ENCODE results near the gene DAZAP2. TPM values are rescaled to one million over a fixed set of nuclear protein-coding genes. Genes with fewer than 3 reads are reported as not detected.
A peak's percentile ranks its signal among the peaks of the same experiment; 100 is the strongest.
"Not testable (repeated sequence)": the region's sequence is repeated elsewhere in the genome, so short reads cannot be mapped to it uniquely, and the experiment has no call there.

The DAZAP2 gene
- total and polyA plus RNA-seq, 2 experiments from 2014 or later, result 145 to 216 TPM

GRCh38 chr12:51253276-51253675 is 14.7 kb downstream of the DAZAP2 start:
- H3K27me3 ChIP-seq (replicated peaks; ENCODE audit: insufficient read depth), result no peaks in the 10 kb centered on the region
- 97 to 100% methylated on average over 1 of the region's 1 CpG for WGBS, 2 experiments (ENCODE audit: low coverage in 1 of 2, low lambda C conversion rate in 2 of 2, missing lambda C conversion rate in 2 of 2)

GRCh38 chr12:51254536-51254935 is 15.9 kb downstream of the DAZAP2 start:
- in situ Hi-C loops (cut with MboI), result no loop called here

More at GRCh38 chr12:51253276-51253675, 14.7 kb downstream of the DAZAP2 start:
- Histone ChIP-seq H3K27ac (no peak overlapping the region), H3K9me3 (ENCODE audit: low read depth) (no peaks in the 10 kb centered on the region), H3K9me2 (ENCODE audit: insufficient read depth) (no peaks in the 10 kb centered on the region), H3K36me3 (ENCODE audit: low read depth) (0 out of 2 replicates have a peak, but pooled peaks cover 7% of the 10 kb centered on the region), H3K9ac (no peak overlapping the region), H3K4me2 (ENCODE audit: unreplicated experiment) (no peak overlapping the region), H2AFZ (no peak overlapping the region), H3F3A (ENCODE audit: insufficient read depth) (no peaks in the 10 kb centered on the region), H4K20me1 (ENCODE audit: insufficient read depth) (no peaks in the 10 kb centered on the region), H3K4me3 (no peak overlapping the region), H3K79me2 (ENCODE audit: insufficient read depth) (peaks cover 70% of the 10 kb centered on the region), H3K4me1 (ENCODE audit: insufficient read depth) (no peaks in the 10 kb centered on the region)
- DNase-seq, result no peak
- in situ Hi-C loops (cut with MboI), result no loop called here
- TF ChIP-seq EZH2 (IDR thresholded peaks at IDR 0.05; ENCODE audit: insufficient read depth, poor library complexity, severe bottlenecking) (no peak), EZH2phosphoT487 (IDR thresholded peaks at IDR 0.05; ENCODE audit: insufficient read depth, low read depth) (no peak)

GRCh38 chr12:51259600-51259999 is 21.0 kb downstream of the DAZAP2 start:
- H3F3A ChIP-seq (ENCODE audit: insufficient read depth); in situ Hi-C loops (cut with MboI); H3K27ac ChIP-seq; H3K27me3 ChIP-seq (replicated peaks; ENCODE audit: insufficient read depth); H3K9me2 ChIP-seq (ENCODE audit: insufficient read depth); H3K9me3 ChIP-seq (ENCODE audit: low read depth); H3K36me3 ChIP-seq (ENCODE audit: low read depth); H3K4me1 ChIP-seq (ENCODE audit: insufficient read depth); DNase-seq; H3K4me3 ChIP-seq; H3K9ac ChIP-seq; H3K4me2 ChIP-seq (ENCODE audit: unreplicated experiment); H4K20me1 ChIP-seq (ENCODE audit: insufficient read depth); H2AFZ ChIP-seq: not testable (repeated sequence)
- peaks cover 70% of the 10 kb centered on the region for H3K79me2 ChIP-seq (ENCODE audit: insufficient read depth)
- WGBS, 2 experiments (ENCODE audit: low coverage in 1 of 2, low lambda C conversion rate in 2 of 2, missing lambda C conversion rate in 2 of 2), result 100% methylated on average over 1 of the region's 1 CpG

More at GRCh38 chr12:51254536-51254935, 15.9 kb downstream of the DAZAP2 start:
- peaks cover 73% of the 10 kb centered on the region for H3K79me2 ChIP-seq (ENCODE audit: insufficient read depth)
- H3K4me2 ChIP-seq (ENCODE audit: unreplicated experiment), result no peak overlapping the region
- H3K27me3 ChIP-seq (replicated peaks; ENCODE audit: insufficient read depth), result no peaks in the 10 kb centered on the region
- H3F3A ChIP-seq (ENCODE audit: insufficient read depth), result no peaks in the 10 kb centered on the region
- H4K20me1 ChIP-seq (ENCODE audit: insufficient read depth), result no peaks in the 10 kb centered on the region
- no peak overlapping the region for H3K4me3 ChIP-seq
- TF ChIP-seq EZH2phosphoT487 (IDR thresholded peaks at IDR 0.05; ENCODE audit: insufficient read depth, low read depth) (no peak), EZH2 (IDR thresholded peaks at IDR 0.05; ENCODE audit: insufficient read depth, poor library complexity, severe bottlenecking) (no peak)
- DNase-seq, result no peak
- H3K4me1 ChIP-seq (ENCODE audit: insufficient read depth), result no peaks in the 10 kb centered on the region
- 70 to 71% methylated on average over 4 of the region's 4 CpGs for WGBS, 2 experiments (ENCODE audit: low coverage in 1 of 2, low lambda C conversion rate in 2 of 2, missing lambda C conversion rate in 2 of 2)
- 0 out of 2 replicates have a peak, but pooled peaks cover 7% of the 10 kb centered on the region for H3K36me3 ChIP-seq (ENCODE audit: low read depth)
- no peak overlapping the region for H3K27ac ChIP-seq
- no peak overlapping the region for H3K9ac ChIP-seq
- H2AFZ ChIP-seq, result no peak overlapping the region
- H3K9me2 ChIP-seq (ENCODE audit: insufficient read depth), result no peaks in the 10 kb centered on the region
- H3K9me3 ChIP-seq (ENCODE audit: low read depth), result no peaks in the 10 kb centered on the region

- no peaks in the 10 kb centered on the region for H3K27me3 ChIP-seq (replicated peaks; ENCODE audit: insufficient read depth)
- in situ Hi-C loops (cut with MboI), result loop anchor here (10.0 kb wide), 1 partner anchor 82 kb away; the partner anchor contains the start of gene CELA1
- peaks cover 78% of the 10 kb centered on the region for H3K79me2 ChIP-seq (ENCODE audit: insufficient read depth)
- no peaks in the 10 kb centered on the region for H4K20me1 ChIP-seq (ENCODE audit: insufficient read depth)
- H3K4me3 ChIP-seq, result no peak overlapping the region
- H3K36me3 ChIP-seq (ENCODE audit: low read depth), result no peaks in the 10 kb centered on the region
- no peak overlapping the region for H2AFZ ChIP-seq
- peak overlapping the region; percentile 37 for H3K27ac ChIP-seq
- H3K9me2 ChIP-seq (ENCODE audit: insufficient read depth), result no peaks in the 10 kb centered on the region
- H3F3A ChIP-seq (ENCODE audit: insufficient read depth), result no peaks in the 10 kb centered on the region
- peak overlapping the region; percentile 19 for H3K4me2 ChIP-seq (ENCODE audit: unreplicated experiment)
- 4 to 5% methylated on average over 7 of the region's 7 CpGs for WGBS, 2 experiments (ENCODE audit: low coverage in 1 of 2, low lambda C conversion rate in 2 of 2, missing lambda C conversion rate in 2 of 2)
- no peaks in the 10 kb centered on the region for H3K9me3 ChIP-seq (ENCODE audit: low read depth)
- TF ChIP-seq EZH2 (IDR thresholded peaks at IDR 0.05; ENCODE audit: insufficient read depth, poor library complexity, severe bottlenecking) (no peak), EZH2phosphoT487 (IDR thresholded peaks at IDR 0.05; ENCODE audit: insufficient read depth, low read depth) (no peak)
- peak; percentile 81 for DNase-seq
- H3K9ac ChIP-seq, result no peak overlapping the region
- peaks cover 4% of the 10 kb centered on the region; the same call in 1 of the 2 replicates for H3K4me1 ChIP-seq (ENCODE audit: insufficient read depth)
Observed at GRCh38 chr12:51262758-51263177, 24.1 kb downstream of the DAZAP2 start.

GRCh38 chr12:51263341-51263740 is 24.7 kb downstream of the DAZAP2 start:
- 95 to 98% methylated on average over 3 of the region's 3 CpGs for WGBS, 2 experiments (ENCODE audit: low coverage in 1 of 2, low lambda C conversion rate in 2 of 2, missing lambda C conversion rate in 2 of 2)
- Histone ChIP-seq H3K79me2 (ENCODE audit: insufficient read depth) (peaks cover 77% of the 10 kb centered on the region), H3K36me3 (ENCODE audit: low read depth) (no peaks in the 10 kb centered on the region), H3K27ac (peak overlapping the region; percentile 37), H2AFZ (no peak overlapping the region), H3K9me3 (ENCODE audit: low read depth) (no peaks in the 10 kb centered on the region), H3F3A (ENCODE audit: insufficient read depth) (no peaks in the 10 kb centered on the region), H3K9me2 (ENCODE audit: insufficient read depth) (no peaks in the 10 kb centered on the region), H3K27me3 (replicated peaks; ENCODE audit: insufficient read depth) (no peaks in the 10 kb centered on the region), H4K20me1 (ENCODE audit: insufficient read depth) (no peaks in the 10 kb centered on the region), H3K4me2 (ENCODE audit: unreplicated experiment) (peak overlapping the region; percentile 19), H3K4me3 (no peak overlapping the region), H3K4me1 (ENCODE audit: insufficient read depth) (peaks cover 4% of the 10 kb centered on the region; the same call in 1 of the 2 replicates), H3K9ac (no peak overlapping the region)
- in situ Hi-C loops (cut with MboI), result loop anchor here (10.0 kb wide), 1 partner anchor 81 kb away; the partner anchor contains the start of gene CELA1
- no peak for DNase-seq
- no peak for TF ChIP-seq EZH2 (IDR thresholded peaks at IDR 0.05; ENCODE audit: insufficient read depth, poor library complexity, severe bottlenecking)
- no peak for TF ChIP-seq EZH2phosphoT487 (IDR thresholded peaks at IDR 0.05; ENCODE audit: insufficient read depth, low read depth)

All from GM23248 (cell line).